Stimulated activated naive CD8-positive, alpha-beta T cell treated with anti-CD3 and anti-CD28 coated beads, Interleukin-15, Interleukin-2, amounts not matched to agents 100 ng/mL and 50 ng/mL, for 24 hours (primary cell): ENCODE measurements around the gene PPP6R1.
"Not testable (repeated sequence)": the region's sequence is repeated elsewhere in the genome, so short reads cannot be mapped to it uniquely, and the experiment has no call there.

ENCODE experiments used
- H3K27ac Mint-ChIP-seq: one replicate; pipeline ENCODE4 v1.8.0; 2021; ENCODE audit warnings: mild to moderate bottlenecking, mixed read lengths
- H3K27me3 Mint-ChIP-seq: one replicate; pipeline ENCODE4 v1.8.0; 2021; ENCODE audit warnings: mixed read lengths
- H3K36me3 Mint-ChIP-seq: one replicate; pipeline ENCODE4 v1.8.0; 2021; ENCODE audit warnings: low read depth, mixed read lengths
- H3K4me1 Mint-ChIP-seq: one replicate; pipeline ENCODE4 v1.8.0; 2021; ENCODE audit warnings: low read depth, mixed read lengths
- H3K4me3 Mint-ChIP-seq: one replicate; pipeline ENCODE4 v1.8.0; 2021; ENCODE audit warnings: mild to moderate bottlenecking, mixed read lengths
- H3K9me3 Mint-ChIP-seq: one replicate; pipeline ENCODE4 v1.8.0; 2021; ENCODE audit warnings: mixed read lengths

PPP6R1 gene

GRCh38 chr19:55228403-55229031 is 30.3 kb downstream of the PPP6R1 start, which contains the start of gene TMEM86B:
TMEM86B (minus strand) TSS chr19:55228763; CDS start chr19:55228741, 22 bp downstream.
- Mint-ChIP-seq H3K36me3 (peaks cover 35% of the 10 kb centered on the region), H3K27ac (no peak within 1 kb of the TSS), H3K4me3 (no peak within 1 kb of the TSS)

GRCh38 chr19:55228015-55228391 is 30.8 kb downstream of the PPP6R1 start:
- no peak overlapping the region for H3K27ac Mint-ChIP-seq
- peaks cover 34% of the 10 kb centered on the region for H3K36me3 Mint-ChIP-seq
- no peaks in the 10 kb centered on the region for H3K27me3 Mint-ChIP-seq

More at GRCh38 chr19:55228403-55229031, 30.3 kb downstream of the PPP6R1 start, which contains the start of gene TMEM86B:
- H3K4me1 Mint-ChIP-seq, result peaks cover 5% of the 10 kb centered on the region
- no peaks in the 10 kb centered on the region for H3K9me3 Mint-ChIP-seq
- H3K27me3 Mint-ChIP-seq, result no peaks in the 10 kb centered on the region

GRCh38 chr19:55227241-55228014 is 31.4 kb downstream of the PPP6R1 start:
- Mint-ChIP-seq H3K27ac (no peak overlapping the region), H3K27me3 (no peaks in the 10 kb centered on the region), H3K9me3 (no peaks in the 10 kb centered on the region), H3K4me1 (peaks cover 5% of the 10 kb centered on the region), H3K36me3 (peaks cover 28% of the 10 kb centered on the region), H3K4me3 (no peak overlapping the region)

More at GRCh38 chr19:55228015-55228391, 30.8 kb downstream of the PPP6R1 start:
- Mint-ChIP-seq H3K4me1 (peaks cover 5% of the 10 kb centered on the region), H3K4me3 (no peak overlapping the region), H3K9me3 (no peaks in the 10 kb centered on the region)

- Mint-ChIP-seq H3K27me3 (no peaks in the 10 kb centered on the region), H3K4me1 (peaks cover 5% of the 10 kb centered on the region), H3K27ac (no peak overlapping the region), H3K4me3 (no peak overlapping the region), H3K9me3 (no peaks in the 10 kb centered on the region), H3K36me3 (peaks cover 28% of the 10 kb centered on the region)
These were observed 32.0 kb downstream of the PPP6R1 start for GRCh38 chr19:55226788-55227187.

- H3K9me3 Mint-ChIP-seq, result no peaks in the 10 kb centered on the region
- H3K36me3 Mint-ChIP-seq, result peaks cover 33% of the 10 kb centered on the region
- no peaks in the 10 kb centered on the region for H3K27me3 Mint-ChIP-seq
- no peak overlapping the region for H3K27ac Mint-ChIP-seq
- peaks cover 5% of the 10 kb centered on the region for H3K4me1 Mint-ChIP-seq
- H3K4me3 Mint-ChIP-seq, result no peak overlapping the region
These were observed 32.5 kb downstream of the PPP6R1 start for GRCh38 chr19:55226273-55226672.

GRCh38 chr19:55225415-55225958 is 33.3 kb downstream of the PPP6R1 start:
- Mint-ChIP-seq H3K36me3 (peaks cover 40% of the 10 kb centered on the region), H3K4me3 (no peak overlapping the region), H3K27ac (peak overlapping the region; percentile 16), H3K9me3 (no peaks in the 10 kb centered on the region), H3K27me3 (no peaks in the 10 kb centered on the region), H3K4me1 (peaks cover 5% of the 10 kb centered on the region)

GRCh38 chr19:55224679-55225414 is 34.0 kb downstream of the PPP6R1 start:
- H3K27ac Mint-ChIP-seq, result peak overlapping the region; percentile 16
- H3K36me3 Mint-ChIP-seq, result peaks cover 42% of the 10 kb centered on the region
- H3K4me3 Mint-ChIP-seq, H3K9me3 Mint-ChIP-seq, H3K27me3 Mint-ChIP-seq, H3K4me1 Mint-ChIP-seq: not testable (repeated sequence)

- no peaks in the 10 kb centered on the region for H3K27me3 Mint-ChIP-seq
- peaks cover 5% of the 10 kb centered on the region for H3K4me1 Mint-ChIP-seq
- H3K9me3 Mint-ChIP-seq, result no peaks in the 10 kb centered on the region
- no peak overlapping the region for H3K4me3 Mint-ChIP-seq
- peaks cover 42% of the 10 kb centered on the region for H3K36me3 Mint-ChIP-seq
- H3K27ac Mint-ChIP-seq, result no peak overlapping the region
These were observed 34.7 kb downstream of the PPP6R1 start for GRCh38 chr19:55224038-55224665.

GRCh38 chr19:55223291-55224037 is 35.4 kb downstream of the PPP6R1 start:
- no peaks in the 10 kb centered on the region for H3K27me3 Mint-ChIP-seq
- peaks cover 42% of the 10 kb centered on the region for H3K36me3 Mint-ChIP-seq
- H3K4me3 Mint-ChIP-seq, result no peak overlapping the region
- H3K27ac Mint-ChIP-seq, result peak overlapping the region; percentile 45
- no peaks in the 10 kb centered on the region for H3K9me3 Mint-ChIP-seq
- peaks cover 5% of the 10 kb centered on the region for H3K4me1 Mint-ChIP-seq

- Mint-ChIP-seq H3K9me3 (peaks cover 4% of the 10 kb centered on the region), H3K4me1 (peaks cover 20% of the 10 kb centered on the region), H3K27me3 (peaks cover 10% of the 10 kb centered on the region), H3K27ac (no peak overlapping the region), H3K4me3 (no peak overlapping the region), H3K36me3 (peaks cover 25% of the 10 kb centered on the region)
These were observed 38.3 kb downstream of the PPP6R1 start for GRCh38 chr19:55220525-55220924.

GRCh38 chr19:55216461-55217198 is 42.2 kb downstream of the PPP6R1 start:
- H3K9me3 Mint-ChIP-seq, result peaks cover 11% of the 10 kb centered on the region
- peaks cover 23% of the 10 kb centered on the region for H3K27me3 Mint-ChIP-seq
- H3K27ac Mint-ChIP-seq, result peak overlapping the region; percentile 79
- peaks cover 21% of the 10 kb centered on the region for H3K36me3 Mint-ChIP-seq
- peak overlapping the region; percentile 66 for H3K4me3 Mint-ChIP-seq
- H3K4me1 Mint-ChIP-seq, result peaks cover 18% of the 10 kb centered on the region

- Mint-ChIP-seq H3K27ac (no peak overlapping the region), H3K9me3 (peaks cover 11% of the 10 kb centered on the region), H3K36me3 (peaks cover 5% of the 10 kb centered on the region)
These were observed 45.3 kb downstream of the PPP6R1 start for GRCh38 chr19:55213547-55213946.

GRCh38 chr19:55212447-55212846 is 46.4 kb downstream of the PPP6R1 start:
- Mint-ChIP-seq H3K27me3 (peaks cover 30% of the 10 kb centered on the region), H3K27ac (no peak overlapping the region), H3K9me3 (peaks cover 11% of the 10 kb centered on the region), H3K4me3 (no peak overlapping the region), H3K4me1 (peaks cover 13% of the 10 kb centered on the region), H3K36me3 (peaks cover 5% of the 10 kb centered on the region)

More at GRCh38 chr19:55213547-55213946, 45.3 kb downstream of the PPP6R1 start:
- Mint-ChIP-seq H3K4me1 (peaks cover 18% of the 10 kb centered on the region), H3K27me3 (peaks cover 30% of the 10 kb centered on the region), H3K4me3 (no peak overlapping the region)
